Measurements from ENCODE around the gene PIK3R5. TPM values are rescaled to one million over a fixed set of nuclear protein-coding genes. Genes with fewer than 3 reads are reported as not detected.

Gene PIK3R5
- total and polyA plus RNA-seq, 12 donors = 1.2 to 51.7 (median 17.2) TPM

DNA sequence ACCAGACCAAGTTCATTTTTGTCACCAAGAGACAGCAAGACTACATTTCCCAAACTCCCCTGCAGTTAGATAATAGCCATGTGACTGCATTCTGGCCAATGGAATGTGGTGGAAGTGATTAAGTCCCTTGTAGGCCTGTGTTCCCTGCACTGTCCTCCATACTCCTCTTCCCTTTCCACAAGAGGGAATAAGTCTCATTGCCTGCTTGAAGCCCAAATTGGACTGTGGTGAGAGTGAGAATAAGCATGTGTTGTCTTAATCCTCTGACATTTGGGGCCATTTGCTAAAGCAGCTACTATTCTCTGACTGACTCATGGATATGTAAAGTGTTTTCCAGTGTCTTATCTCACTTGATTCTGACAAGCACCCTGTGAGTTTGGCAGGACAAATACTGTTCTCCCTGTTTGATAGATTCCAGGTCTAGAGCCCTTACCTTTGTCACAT, 118.7 kb downstream of the PIK3R5 start:
- Histone ChIP-seq H3K27ac (peak overlapping the region in 1 of 5 donors; percentile 13), H3K9me3 (replicated peaks in 1 of 3) (no peaks in the 10 kb centered on the region), H3K4me1 (replicated peaks in 1 of 2) (no peaks in the 10 kb centered on the region), H3K27me3 (no peaks in the 10 kb centered on the region), H3K36me3 (replicated peaks in 1 of 2) (no peaks in the 10 kb centered on the region), H3K4me3 (no peak overlapping the region)
- intact Hi-C loops (cut with DNase I) = no loop called here
- TF ChIP-seq POLR2A (IDR thresholded peaks at IDR 0.05) = no peak
- TF ChIP-seq, protein P1, sequence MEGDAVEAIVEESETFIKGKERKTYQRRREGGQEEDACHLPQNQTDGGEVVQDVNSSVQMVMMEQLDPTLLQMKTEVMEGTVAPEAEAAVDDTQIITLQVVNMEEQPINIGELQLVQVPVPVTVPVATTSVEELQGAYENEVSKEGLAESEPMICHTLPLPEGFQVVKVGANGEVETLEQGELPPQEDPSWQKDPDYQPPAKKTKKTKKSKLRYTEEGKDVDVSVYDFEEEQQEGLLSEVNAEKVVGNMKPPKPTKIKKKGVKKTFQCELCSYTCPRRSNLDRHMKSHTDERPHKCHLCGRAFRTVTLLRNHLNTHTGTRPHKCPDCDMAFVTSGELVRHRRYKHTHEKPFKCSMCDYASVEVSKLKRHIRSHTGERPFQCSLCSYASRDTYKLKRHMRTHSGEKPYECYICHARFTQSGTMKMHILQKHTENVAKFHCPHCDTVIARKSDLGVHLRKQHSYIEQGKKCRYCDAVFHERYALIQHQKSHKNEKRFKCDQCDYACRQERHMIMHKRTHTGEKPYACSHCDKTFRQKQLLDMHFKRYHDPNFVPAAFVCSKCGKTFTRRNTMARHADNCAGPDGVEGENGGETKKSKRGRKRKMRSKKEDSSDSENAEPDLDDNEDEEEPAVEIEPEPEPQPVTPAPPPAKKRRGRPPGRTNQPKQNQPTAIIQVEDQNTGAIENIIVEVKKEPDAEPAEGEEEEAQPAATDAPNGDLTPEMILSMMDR (IDR thresholded peaks at IDR 0.05) = no peak
- DNase-seq = peak in 3 of 7 donors; percentile 30 to 54 (median 35)

- DNase-seq = no peak
- H3K27me3 ChIP-seq = no peaks in the 10 kb centered on the region
- intact Hi-C loops (cut with DNase I) = no loop called here
- H3K27ac ChIP-seq = no peak overlapping the region
- no peaks in the 10 kb centered on the region for H3K9me3 ChIP-seq (replicated peaks in 1 of 3)
- no peak overlapping the region for H3K4me3 ChIP-seq
- WGBS, 4 donors = 76 to 84% (median 80%) methylated on average over 9 of the region's 9 CpGs
- no peaks in the 10 kb centered on the region for H3K4me1 ChIP-seq (replicated peaks in 1 of 2)
- no peak for TF ChIP-seq POLR2A (IDR thresholded peaks at IDR 0.05)
- TF ChIP-seq, protein P1 (IDR thresholded peaks at IDR 0.05) = no peak
- H3K36me3 ChIP-seq (replicated peaks in 1 of 2) = no peaks in the 10 kb centered on the region
Measured at GRCh38 chr17:8844229-8845218, 121.0 kb downstream of the PIK3R5 start.

DNA sequence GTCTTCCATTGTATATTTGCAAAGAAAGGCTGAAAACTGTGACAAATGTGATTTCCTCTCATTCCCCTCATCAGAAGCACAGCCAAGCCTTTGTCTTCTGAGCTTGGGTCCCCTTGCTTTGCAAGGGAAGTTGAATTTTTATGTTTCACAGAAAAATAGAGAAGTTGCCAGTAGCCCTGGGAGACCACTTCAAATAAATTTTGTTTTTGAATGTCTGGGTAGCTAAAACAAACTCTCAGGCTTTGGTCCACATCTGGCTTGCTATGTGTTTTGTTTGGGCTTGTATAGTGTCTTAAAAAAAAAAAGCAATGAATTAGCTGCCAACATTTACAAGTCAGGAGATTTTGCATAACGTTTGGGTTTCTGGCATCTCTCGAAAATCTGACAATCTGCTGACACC, 122.2 kb downstream of the PIK3R5 start:
- no peaks in the 10 kb centered on the region for H3K27me3 ChIP-seq
- 38 to 60% (median 47%) methylated on average over 2 of the region's 2 CpGs for WGBS, 4 donors
- no peak for DNase-seq
- no peaks in the 10 kb centered on the region for H3K36me3 ChIP-seq (replicated peaks in 1 of 2)
- H3K4me1 ChIP-seq (replicated peaks in 1 of 2) = no peaks in the 10 kb centered on the region
- intact Hi-C loops (cut with DNase I) = no loop called here
- no peak for TF ChIP-seq POLR2A (IDR thresholded peaks at IDR 0.05)
- TF ChIP-seq, protein P1 (IDR thresholded peaks at IDR 0.05) = no peak
- H3K4me3 ChIP-seq = no peak overlapping the region
- no peak overlapping the region for H3K27ac ChIP-seq
- H3K9me3 ChIP-seq (replicated peaks in 1 of 3) = no peaks in the 10 kb centered on the region

DNA sequence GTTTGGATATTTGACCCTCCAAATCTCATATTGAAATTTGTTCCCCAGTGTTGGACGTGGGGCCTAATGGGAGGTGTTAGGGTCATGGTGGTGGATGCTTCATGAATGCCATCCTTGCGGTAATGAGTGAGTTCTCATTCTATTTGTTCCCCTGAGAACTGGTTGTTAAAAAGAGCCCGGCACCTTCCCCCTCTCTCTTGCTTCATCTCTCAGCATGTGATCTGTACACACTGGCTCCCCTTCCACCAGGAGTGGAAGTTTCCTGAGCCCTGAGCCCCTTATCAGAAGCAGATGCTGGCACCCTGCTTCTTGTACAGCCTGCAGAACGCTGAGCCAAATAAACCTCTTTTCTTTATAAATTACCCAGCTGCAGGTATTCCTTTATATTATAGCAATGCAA, 123.7 kb downstream of the PIK3R5 start:
- no peaks in the 10 kb centered on the region for H3K36me3 ChIP-seq (replicated peaks in 1 of 2)
- H3K27ac ChIP-seq = no peak overlapping the region
- WGBS, 4 donors = 66 to 78% (median 74%) methylated on average over 4 of the region's 4 CpGs
- TF ChIP-seq POLR2A (IDR thresholded peaks at IDR 0.05) = no peak
- TF ChIP-seq, protein P1 (IDR thresholded peaks at IDR 0.05) = no peak
- DNase-seq = no peak
- no peaks in the 10 kb centered on the region for H3K27me3 ChIP-seq
- no peaks in the 10 kb centered on the region for H3K9me3 ChIP-seq (replicated peaks in 1 of 3)
- H3K4me1 ChIP-seq (replicated peaks in 1 of 2) = no peaks in the 10 kb centered on the region
- intact Hi-C loops (cut with DNase I) = no loop called here
- no peak overlapping the region for H3K4me3 ChIP-seq

Data from adrenal gland (tissue), 12 donors.